GM10266 (cell line): ENCODE measurements around the gene NTMT2.

Experiments used
- DNase-seq: peaks from one replicate; pipeline ENCODE4 v3.0.0; 2012; ENCODE audit errors: extremely low spot score
- TF ChIP-seq, protein P1 (sequence below): IDR thresholded peaks from 2 replicates; pipeline ENCODE4 v1.5.1; 2012; ENCODE audit warnings: mild to moderate bottlenecking, low read depth; ENCODE audit not compliant: control insufficient read depth, insufficient read depth; ENCODE audit errors: missing control alignments

The NTMT2 gene

GRCh38 chr1:170145061-170145460 lies 698 bp upstream of the NTMT2 start:
- TF ChIP-seq, protein P1, sequence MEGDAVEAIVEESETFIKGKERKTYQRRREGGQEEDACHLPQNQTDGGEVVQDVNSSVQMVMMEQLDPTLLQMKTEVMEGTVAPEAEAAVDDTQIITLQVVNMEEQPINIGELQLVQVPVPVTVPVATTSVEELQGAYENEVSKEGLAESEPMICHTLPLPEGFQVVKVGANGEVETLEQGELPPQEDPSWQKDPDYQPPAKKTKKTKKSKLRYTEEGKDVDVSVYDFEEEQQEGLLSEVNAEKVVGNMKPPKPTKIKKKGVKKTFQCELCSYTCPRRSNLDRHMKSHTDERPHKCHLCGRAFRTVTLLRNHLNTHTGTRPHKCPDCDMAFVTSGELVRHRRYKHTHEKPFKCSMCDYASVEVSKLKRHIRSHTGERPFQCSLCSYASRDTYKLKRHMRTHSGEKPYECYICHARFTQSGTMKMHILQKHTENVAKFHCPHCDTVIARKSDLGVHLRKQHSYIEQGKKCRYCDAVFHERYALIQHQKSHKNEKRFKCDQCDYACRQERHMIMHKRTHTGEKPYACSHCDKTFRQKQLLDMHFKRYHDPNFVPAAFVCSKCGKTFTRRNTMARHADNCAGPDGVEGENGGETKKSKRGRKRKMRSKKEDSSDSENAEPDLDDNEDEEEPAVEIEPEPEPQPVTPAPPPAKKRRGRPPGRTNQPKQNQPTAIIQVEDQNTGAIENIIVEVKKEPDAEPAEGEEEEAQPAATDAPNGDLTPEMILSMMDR: no peak
- DNase-seq: no peak

DNA sequence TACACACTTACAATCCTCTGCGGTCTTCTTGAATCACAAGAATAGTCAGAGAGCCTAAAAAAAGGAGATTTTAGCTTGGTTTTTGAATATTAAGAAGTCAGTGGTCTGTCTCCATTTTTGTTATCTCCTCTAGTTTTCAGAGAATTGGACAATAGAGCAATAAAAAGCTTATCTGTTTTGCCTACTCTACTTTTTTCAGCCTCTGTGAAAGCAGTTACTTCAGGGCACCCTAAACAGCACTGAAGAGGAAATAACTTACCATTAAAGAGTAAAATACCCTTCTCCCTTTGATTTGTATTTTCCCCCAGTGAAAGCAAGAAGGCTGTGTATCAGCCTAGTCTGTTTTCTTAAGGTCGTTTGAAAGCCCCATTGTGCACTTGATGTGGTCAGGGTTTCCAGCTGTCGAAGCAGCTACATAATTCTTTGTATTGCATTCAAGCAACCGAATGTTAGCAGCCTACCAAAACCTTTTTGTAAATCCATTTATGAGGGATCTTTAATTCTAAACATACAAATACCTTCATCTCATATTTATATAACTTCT lies 1.0 kb downstream of the NTMT2 start:
- TF ChIP-seq, protein P1: no peak
- DNase-seq: no peak

GRCh38 chr1:170149241-170149640 lies 3.5 kb downstream of the NTMT2 start:
- TF ChIP-seq, protein P1: no peak
- no peak for DNase-seq

DNA sequence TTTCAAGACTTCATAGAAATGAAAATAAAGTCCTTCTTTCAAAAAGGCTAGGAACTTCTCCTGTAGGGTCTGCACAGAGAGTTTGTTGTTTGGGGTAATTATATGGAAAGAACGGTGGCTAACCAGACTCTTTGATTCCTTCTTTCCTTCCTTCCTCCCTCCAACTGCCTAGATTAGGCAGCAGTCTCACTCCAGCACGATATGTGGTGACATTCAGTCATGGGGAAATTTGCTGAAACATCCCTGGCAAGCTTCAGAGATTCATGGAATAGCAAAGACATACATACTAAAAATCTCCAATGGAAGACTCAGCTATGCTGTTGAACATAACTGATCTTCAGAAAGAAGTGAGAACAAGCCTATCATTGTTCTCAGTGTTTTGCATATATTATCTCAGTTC lies 4.3 kb downstream of the NTMT2 start:
- no peak for DNase-seq

DNA sequence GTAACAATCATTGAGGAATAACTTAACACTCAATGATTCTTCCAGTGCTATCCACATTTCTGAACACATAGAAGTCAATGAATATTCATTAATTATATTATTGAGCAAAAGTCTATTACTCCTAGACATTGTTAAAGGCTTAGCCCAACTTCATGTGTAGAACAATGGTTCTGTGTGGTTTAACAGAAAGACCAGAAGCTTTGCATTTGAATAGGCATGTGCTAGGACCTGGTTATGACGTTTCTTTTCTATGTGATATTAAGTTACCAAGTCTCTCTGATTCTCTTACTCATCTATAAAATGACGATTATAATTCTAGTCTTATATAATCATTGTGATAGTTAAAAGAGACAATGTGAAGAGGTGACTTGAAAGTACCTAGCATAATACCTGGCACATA lies 5.2 kb downstream of the NTMT2 start:
- DNase-seq: no peak
- TF ChIP-seq, protein P1: no peak

More for the DNA sequence above, 4.3 kb downstream of the NTMT2 start:
- TF ChIP-seq, protein P1: no peak

DNA sequence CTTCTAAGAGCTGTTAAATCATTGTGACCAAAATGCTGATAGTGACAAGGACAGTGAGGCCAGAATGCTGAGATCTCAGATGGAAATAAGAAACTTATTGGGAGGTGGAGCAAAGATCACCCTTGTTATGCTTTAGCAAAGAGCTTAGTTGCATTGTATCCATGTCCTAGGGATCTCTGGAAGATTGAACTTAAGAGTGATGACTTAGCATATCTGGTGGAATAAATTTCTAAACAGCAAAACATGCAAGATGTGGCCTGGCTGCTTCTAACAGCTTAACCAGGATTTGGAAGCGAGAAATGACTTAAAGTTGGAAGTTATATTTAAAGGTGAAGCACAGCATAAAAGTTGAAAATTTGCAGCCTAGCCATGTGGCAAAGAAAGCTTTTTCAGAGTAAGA lies 7.7 kb downstream of the NTMT2 start:
- no peak for DNase-seq
- TF ChIP-seq, protein P1: no peak

DNA sequence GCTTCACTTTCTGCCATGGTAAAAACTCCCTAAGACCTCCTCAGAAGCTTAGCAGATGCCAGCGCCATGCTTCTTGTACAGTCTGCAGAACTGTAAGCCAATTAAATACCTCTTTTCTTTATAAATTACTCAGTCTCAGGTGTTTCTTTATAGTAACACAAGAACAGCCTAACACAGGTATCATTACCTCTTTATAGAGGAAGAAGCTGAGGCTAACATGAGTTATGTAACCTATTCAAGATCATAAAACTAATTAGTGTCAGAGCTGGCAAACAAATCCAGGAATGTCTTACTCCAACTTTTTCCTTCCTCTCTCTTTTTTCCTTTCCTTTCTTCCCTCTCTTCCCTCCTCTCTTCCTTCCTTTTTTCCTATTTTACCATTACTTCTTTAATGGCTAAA lies 9.3 kb downstream of the NTMT2 start:
- TF ChIP-seq, protein P1: no peak
- no peak for DNase-seq
